Left ventricle myocardium inferior (tissue), 1 donor: ENCODE results near the gene GPR55. TPM values are rescaled to one million over a fixed set of nuclear protein-coding genes. Genes with fewer than 3 reads are reported as not detected.

Experiments used
- DNase-seq: peaks from one replicate; pipeline ENCODE4 v3.0.0-alpha.2; 2020
- H3K27ac ChIP-seq: fragments of 200-600 bp; replicated peaks from 2 replicates; pipeline ENCODE4 v1.8.0; 2021
- H3K27me3 ChIP-seq: fragments of 200-600 bp; 2 replicates; pipeline ENCODE4 v1.8.0; 2021; ENCODE audit warnings: low read depth
- H3K36me3 ChIP-seq: fragments of 200-600 bp; 2 replicates; pipeline ENCODE4 v1.8.0; 2021
- H3K4me1 ChIP-seq: fragments of 200-600 bp; 2 replicates; pipeline ENCODE4 v1.8.0; 2021
- H3K4me3 ChIP-seq: fragments of 200-600 bp; 2 replicates; pipeline ENCODE4 v1.8.0; 2021; ENCODE audit warnings: mild to moderate bottlenecking, moderate library complexity
- H3K9me3 ChIP-seq: fragments of 200-600 bp; replicated peaks from 2 replicates; pipeline ENCODE4 v1.8.0; 2021
- intact Hi-C: fragments of 100-400 bp; cut with micrococcal nuclease; formaldehyde crosslinking; loops from one replicate; pipeline ENCODE4 v1.11.0; 2022
- total RNA-seq: library from RNA; stranded (reverse); fragmentation: NEBNext Ultra II Directional; extraction: Animal tissue kit (Norgen Biotek cat#: 25700); gene quantifications from one replicate; pipeline ENCODE4 v1.2.1, GENCODE V29; 2021
- TF ChIP-seq, protein P1 (sequence below): fragments of 200-600 bp; IDR thresholded peaks from 2 replicates; pipeline ENCODE4 v1.8.0; 2021; ENCODE audit warnings: antibody characterized with exemption, mild to moderate bottlenecking, borderline replicate concordance
- donor health status: DM: no; HTN: yes; CAD: no; lungs with severe emphysema.

GPR55 gene
- total RNA-seq, 1 donor from 2014 or later, result not detected

DNA sequence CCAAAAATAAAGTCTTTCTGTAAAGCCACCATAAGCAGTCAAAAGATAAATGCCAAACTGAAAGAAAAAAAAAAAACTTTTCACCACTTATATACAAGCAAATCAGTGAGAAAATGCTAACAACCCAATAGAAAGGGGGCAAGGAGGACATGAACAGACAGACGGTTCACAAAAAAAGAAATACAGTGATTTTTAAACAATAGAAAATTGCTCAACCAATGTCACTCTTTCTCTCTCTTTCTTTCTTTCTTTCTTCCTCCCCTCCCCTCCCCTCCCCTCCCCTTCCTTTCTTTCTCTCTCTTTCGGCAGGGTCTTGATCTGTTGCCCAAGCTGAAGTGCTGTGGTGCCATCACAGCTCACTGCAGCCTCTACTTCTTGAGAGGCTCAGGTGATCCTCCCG lies 42.1 kb upstream of the GPR55 start:
- H3K27me3 ChIP-seq, result peaks cover 24% of the 10 kb centered on the region
- H3K27ac ChIP-seq, result no peak overlapping the region
- intact Hi-C loops, result no loop called here
- H3K4me3 ChIP-seq, result no peak overlapping the region
- TF ChIP-seq, protein P1, sequence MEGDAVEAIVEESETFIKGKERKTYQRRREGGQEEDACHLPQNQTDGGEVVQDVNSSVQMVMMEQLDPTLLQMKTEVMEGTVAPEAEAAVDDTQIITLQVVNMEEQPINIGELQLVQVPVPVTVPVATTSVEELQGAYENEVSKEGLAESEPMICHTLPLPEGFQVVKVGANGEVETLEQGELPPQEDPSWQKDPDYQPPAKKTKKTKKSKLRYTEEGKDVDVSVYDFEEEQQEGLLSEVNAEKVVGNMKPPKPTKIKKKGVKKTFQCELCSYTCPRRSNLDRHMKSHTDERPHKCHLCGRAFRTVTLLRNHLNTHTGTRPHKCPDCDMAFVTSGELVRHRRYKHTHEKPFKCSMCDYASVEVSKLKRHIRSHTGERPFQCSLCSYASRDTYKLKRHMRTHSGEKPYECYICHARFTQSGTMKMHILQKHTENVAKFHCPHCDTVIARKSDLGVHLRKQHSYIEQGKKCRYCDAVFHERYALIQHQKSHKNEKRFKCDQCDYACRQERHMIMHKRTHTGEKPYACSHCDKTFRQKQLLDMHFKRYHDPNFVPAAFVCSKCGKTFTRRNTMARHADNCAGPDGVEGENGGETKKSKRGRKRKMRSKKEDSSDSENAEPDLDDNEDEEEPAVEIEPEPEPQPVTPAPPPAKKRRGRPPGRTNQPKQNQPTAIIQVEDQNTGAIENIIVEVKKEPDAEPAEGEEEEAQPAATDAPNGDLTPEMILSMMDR, result no peak
- no peaks in the 10 kb centered on the region for H3K36me3 ChIP-seq
- no peaks in the 10 kb centered on the region for H3K4me1 ChIP-seq
- H3K9me3 ChIP-seq, result no peaks in the 10 kb centered on the region
- DNase-seq, result no peak

DNA sequence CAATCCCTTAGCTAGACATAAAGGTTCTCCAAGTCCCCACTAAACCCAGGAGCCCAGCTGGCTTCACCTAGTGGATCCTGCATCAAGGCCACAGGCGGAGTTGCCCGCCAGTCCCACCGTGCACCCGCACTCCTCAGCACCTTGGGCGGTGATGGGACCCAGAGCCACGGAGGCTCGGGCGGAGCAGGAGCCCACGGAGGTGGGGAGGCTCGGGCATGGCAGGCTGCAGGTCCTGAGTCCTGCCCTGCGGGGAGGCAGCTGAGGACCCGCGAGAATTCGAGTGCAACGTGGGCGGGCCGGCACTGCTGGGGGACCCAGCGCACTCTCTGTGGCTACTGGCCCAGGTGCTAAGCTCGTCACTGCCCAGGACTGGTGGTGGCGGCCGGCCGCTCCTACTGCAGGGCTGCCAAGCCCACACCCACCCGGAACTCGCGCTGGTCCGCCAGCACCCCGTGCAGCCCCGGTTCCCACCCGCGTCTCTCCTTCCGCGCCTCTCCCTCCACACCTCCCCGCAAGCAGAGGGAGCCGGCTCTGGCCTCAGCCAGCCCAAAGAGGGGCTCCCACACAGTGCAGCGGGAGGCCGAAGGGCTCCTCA lies 39.2 kb upstream of the GPR55 start:
- Histone ChIP-seq H3K4me1 (no peaks in the 10 kb centered on the region), H3K27me3 (peaks cover 53% of the 10 kb centered on the region), H3K9me3 (peaks cover 6% of the 10 kb centered on the region), H3K4me3 (no peak overlapping the region), H3K36me3 (no peaks in the 10 kb centered on the region), H3K27ac (no peak overlapping the region)
- intact Hi-C loops, result no loop called here
- no peak for DNase-seq
- TF ChIP-seq, protein P1, result no peak

DNA sequence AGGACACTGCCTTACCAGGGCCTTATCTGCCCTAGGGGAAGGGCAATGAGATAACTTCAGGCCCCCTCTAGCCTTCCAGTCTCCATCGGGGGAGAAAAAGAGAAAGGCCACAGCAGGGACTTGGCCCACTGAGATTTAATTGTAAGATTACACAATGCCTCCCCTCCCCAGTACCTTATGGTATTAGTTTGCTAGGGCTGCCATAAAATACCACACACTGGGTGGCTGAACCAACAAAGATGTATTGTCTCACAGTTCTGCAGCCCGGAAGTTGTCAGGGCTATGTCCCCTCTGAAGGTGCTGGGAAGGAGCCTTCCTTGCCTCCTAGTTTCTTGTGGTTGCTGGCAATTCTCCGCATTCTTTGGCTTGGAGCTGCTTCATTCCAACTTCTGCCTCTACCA lies 36.0 kb upstream of the GPR55 start:
- DNase-seq, result no peak
- intact Hi-C loops, result no loop called here
- Histone ChIP-seq H3K27ac (no peak overlapping the region), H3K4me1 (peaks cover 10% of the 10 kb centered on the region), H3K36me3 (no peaks in the 10 kb centered on the region), H3K4me3 (no peak overlapping the region), H3K27me3 (peaks cover 85% of the 10 kb centered on the region), H3K9me3 (peaks cover 6% of the 10 kb centered on the region)
- TF ChIP-seq, protein P1, result no peak

DNA sequence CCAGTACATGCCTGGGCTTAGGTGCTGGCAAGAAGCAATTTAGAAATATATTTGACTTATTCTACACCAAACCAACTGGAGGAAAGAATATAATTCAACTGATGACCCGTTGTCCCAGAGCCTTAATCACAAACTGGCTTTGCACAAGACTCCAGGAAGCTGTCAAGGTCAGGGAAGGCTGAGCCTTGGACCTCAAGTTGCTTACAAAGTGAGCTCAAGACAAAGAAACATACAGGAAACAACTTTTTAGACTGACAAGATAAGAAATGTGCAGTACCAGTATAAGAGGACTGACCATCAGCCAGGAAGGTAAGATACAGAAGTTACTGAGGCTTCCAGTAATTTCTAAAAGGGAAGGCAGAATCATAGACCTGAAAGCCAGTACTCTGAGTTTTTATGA lies 35.0 kb upstream of the GPR55 start:
- TF ChIP-seq, protein P1, result no peak
- Histone ChIP-seq H3K27ac (no peak overlapping the region), H3K4me1 (peaks cover 10% of the 10 kb centered on the region), H3K9me3 (peaks cover 6% of the 10 kb centered on the region), H3K36me3 (no peaks in the 10 kb centered on the region), H3K4me3 (no peak overlapping the region), H3K27me3 (peaks cover 91% of the 10 kb centered on the region)
- intact Hi-C loops, result no loop called here
- DNase-seq, result no peak

DNA sequence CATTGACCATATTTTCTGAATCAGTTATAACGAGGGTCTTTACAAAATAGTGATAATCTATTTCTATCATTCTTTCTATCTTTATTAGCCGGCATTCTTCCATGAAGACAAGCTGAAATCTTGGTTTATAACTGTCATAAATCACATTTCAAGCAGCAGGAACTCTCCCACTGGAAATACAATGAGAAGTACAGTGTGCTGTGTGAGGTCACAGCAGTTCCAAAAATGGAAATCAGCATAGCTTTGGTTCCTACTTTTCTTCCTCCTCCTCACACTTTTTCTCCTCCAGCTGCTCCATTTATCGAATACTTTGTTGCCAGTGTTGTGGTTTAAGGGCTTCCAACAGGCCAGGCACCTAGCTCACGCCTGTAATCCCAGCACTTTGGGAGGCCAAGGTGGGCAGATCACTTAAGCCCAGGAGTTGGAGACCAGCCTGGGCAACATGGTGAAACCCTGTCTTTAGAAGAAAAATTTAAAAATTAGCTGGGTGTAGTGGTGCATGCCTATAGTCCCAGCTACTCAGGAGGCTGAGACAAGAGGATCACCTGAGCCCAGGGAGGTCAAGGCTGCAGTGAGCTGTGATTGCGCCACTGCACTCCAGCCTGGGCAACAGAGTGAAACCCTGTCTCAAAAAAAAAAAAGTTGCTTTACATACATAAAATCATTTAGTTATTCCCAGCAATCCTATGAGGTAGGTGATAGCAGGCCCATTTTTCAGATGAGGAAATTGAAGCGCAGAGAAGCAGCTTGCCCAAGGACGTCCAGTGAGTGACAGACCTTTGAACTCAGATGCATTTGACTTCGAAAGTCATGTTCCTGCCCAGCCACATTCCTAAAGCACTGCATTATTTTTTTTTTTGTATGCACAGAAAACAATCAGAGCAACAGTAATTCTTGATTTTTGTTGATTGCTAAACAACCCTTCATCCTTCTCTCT lies 34.0 kb upstream of the GPR55 start:
- intact Hi-C loops, result no loop called here
- Histone ChIP-seq H3K4me1 (peaks cover 10% of the 10 kb centered on the region), H3K9me3 (peaks cover 6% of the 10 kb centered on the region), H3K27me3 (peaks cover 85% of the 10 kb centered on the region), H3K4me3 (no peak overlapping the region), H3K27ac (no peak overlapping the region), H3K36me3 (no peaks in the 10 kb centered on the region)
- DNase-seq, result no peak
- TF ChIP-seq, protein P1, result no peak
